Measurements from ENCODE around the gene SUFU. TPM values are rescaled to one million over a fixed set of nuclear protein-coding genes. Genes with fewer than 3 reads are reported as not detected.

The SUFU gene
- total RNA-seq, 2 experiments from 2014 or later: 9.8 to 12.9 TPM

- ATAC-seq (no peak), DNase-seq (no peak)
- CTCF ChIA-PET: interaction anchor here (1.4 to 2.5 kb wide), 3 partner anchors 11 to 32 kb away, joined by 3 to 12 read pairs (median 5); no protein-coding TSS in a partner anchor
- Mint-ChIP-seq H3K27me3 (no peaks in the 10 kb centered on the region), H3K36me3 (no peaks in the 10 kb centered on the region), H3K9me3 (ENCODE audit: low read depth) (no peaks in the 10 kb centered on the region), H3K4me1 (peaks cover 19% of the 10 kb centered on the region), H3K4me3 (no peak overlapping the region), H3K27ac (peak overlapping the region; percentile 54)
Measured at GRCh38 chr10:102616066-102616770, 112.4 kb downstream of the SUFU start.

GRCh38 chr10:102617041-102617440, 113.3 kb downstream of the SUFU start:
- Mint-ChIP-seq H3K4me1 (peaks cover 19% of the 10 kb centered on the region), H3K27me3 (no peaks in the 10 kb centered on the region), H3K9me3 (ENCODE audit: low read depth) (no peaks in the 10 kb centered on the region), H3K4me3 (no peak overlapping the region), H3K36me3 (no peaks in the 10 kb centered on the region), H3K27ac (no peak overlapping the region)
- CTCF ChIA-PET: interaction anchor here (1.4 to 1.5 kb wide), 2 partner anchors 12 to 33 kb away, joined by 3 to 5 read pairs; no protein-coding TSS in a partner anchor
- ATAC-seq: no peak
- no peak for DNase-seq

- ATAC-seq (no peak), DNase-seq (no peak)
- Mint-ChIP-seq H3K4me1 (peaks cover 13% of the 10 kb centered on the region), H3K36me3 (no peaks in the 10 kb centered on the region), H3K27me3 (no peaks in the 10 kb centered on the region), H3K4me3 (no peak overlapping the region), H3K9me3 (ENCODE audit: low read depth) (no peaks in the 10 kb centered on the region), H3K27ac (no peak overlapping the region)
- CTCF ChIA-PET: no interaction called here
Measured at GRCh38 chr10:102617816-102618215, 114.0 kb downstream of the SUFU start.

- Mint-ChIP-seq H3K27me3 (no peaks in the 10 kb centered on the region), H3K4me3 (no peak overlapping the region), H3K27ac (no peak overlapping the region), H3K36me3 (no peaks in the 10 kb centered on the region), H3K9me3 (ENCODE audit: low read depth) (no peaks in the 10 kb centered on the region), H3K4me1 (peaks cover 9% of the 10 kb centered on the region)
- DNase-seq: no peak
- CTCF ChIA-PET: interaction anchor here (1.4 kb wide), 1 partner anchor 36 kb away, joined by 3 read pairs; no protein-coding TSS in a partner anchor
- no peak for ATAC-seq
Measured at GRCh38 chr10:102619281-102619981, 115.7 kb downstream of the SUFU start.

- ATAC-seq (no peak), DNase-seq (no peak)
- H3K36me3 Mint-ChIP-seq: no peaks in the 10 kb centered on the region
- no peaks in the 10 kb centered on the region for H3K27me3 Mint-ChIP-seq
- no peak overlapping the region for H3K4me3 Mint-ChIP-seq
- H3K27ac Mint-ChIP-seq: no peak overlapping the region
- CTCF ChIA-PET: no interaction called here
- H3K4me1 Mint-ChIP-seq: peaks cover 9% of the 10 kb centered on the region
- no peaks in the 10 kb centered on the region for H3K9me3 Mint-ChIP-seq (ENCODE audit: low read depth)
Measured at GRCh38 chr10:102620138-102620590, 116.4 kb downstream of the SUFU start.

GRCh38 chr10:102620591-102621442, 117.0 kb downstream of the SUFU start:
- no peak overlapping the region for H3K27ac Mint-ChIP-seq
- no peaks in the 10 kb centered on the region for H3K9me3 Mint-ChIP-seq (ENCODE audit: low read depth)
- CTCF ChIA-PET: no interaction called here
- no peak for ATAC-seq
- H3K4me1 Mint-ChIP-seq: peaks cover 9% of the 10 kb centered on the region
- no peaks in the 10 kb centered on the region for H3K27me3 Mint-ChIP-seq
- DNase-seq: no peak
- no peak overlapping the region for H3K4me3 Mint-ChIP-seq
- no peaks in the 10 kb centered on the region for H3K36me3 Mint-ChIP-seq

GRCh38 chr10:102621443-102622325, 117.9 kb downstream of the SUFU start:
- DNase-seq (no peak), ATAC-seq (no peak)
- no peaks in the 10 kb centered on the region for H3K27me3 Mint-ChIP-seq
- CTCF ChIA-PET: interaction anchor here (1.3 kb wide), 1 partner anchor 38 kb away, joined by 4 read pairs; no protein-coding TSS in a partner anchor
- H3K4me1 Mint-ChIP-seq: peaks cover 4% of the 10 kb centered on the region
- H3K36me3 Mint-ChIP-seq: no peaks in the 10 kb centered on the region
- H3K27ac Mint-ChIP-seq: no peak overlapping the region
- H3K9me3 Mint-ChIP-seq (ENCODE audit: low read depth): no peaks in the 10 kb centered on the region
- no peak overlapping the region for H3K4me3 Mint-ChIP-seq

- ATAC-seq: no peak
- CTCF ChIA-PET: interaction anchor here (1.4 kb wide), 1 partner anchor 8 kb away, joined by 3 read pairs; no protein-coding TSS in a partner anchor
Measured at GRCh38 chr10:102624094-102624493, 120.3 kb downstream of the SUFU start.

GRCh38 chr10:102624751-102625645, 121.2 kb downstream of the SUFU start:
- Mint-ChIP-seq H3K9me3 (ENCODE audit: low read depth) (no peaks in the 10 kb centered on the region), H3K4me3 (no peak overlapping the region), H3K4me1 (peaks cover 2% of the 10 kb centered on the region), H3K27ac (no peak overlapping the region), H3K27me3 (no peaks in the 10 kb centered on the region), H3K36me3 (no peaks in the 10 kb centered on the region)
- CTCF ChIA-PET: interaction anchor here (1.4 kb wide), 1 partner anchor 8 kb away, joined by 3 read pairs; no protein-coding TSS in a partner anchor
- no peak for ATAC-seq
- DNase-seq: no peak

More at GRCh38 chr10:102624094-102624493, 120.3 kb downstream of the SUFU start:
- H3K36me3 Mint-ChIP-seq: no peaks in the 10 kb centered on the region
- no peak overlapping the region for H3K4me3 Mint-ChIP-seq
- no peak overlapping the region for H3K27ac Mint-ChIP-seq
- H3K4me1 Mint-ChIP-seq: peaks cover 2% of the 10 kb centered on the region
- H3K27me3 Mint-ChIP-seq: no peaks in the 10 kb centered on the region
- DNase-seq: no peak
- H3K9me3 Mint-ChIP-seq (ENCODE audit: low read depth): no peaks in the 10 kb centered on the region

GRCh38 chr10:102626026-102626685, 122.4 kb downstream of the SUFU start:
- CTCF ChIA-PET: interaction anchor here (2.2 to 2.3 kb wide), 2 partner anchors 11 to 30 kb away, joined by 7 to 12 read pairs; no protein-coding TSS in a partner anchor
- DNase-seq (no peak), ATAC-seq (no peak)
- no peaks in the 10 kb centered on the region for H3K27me3 Mint-ChIP-seq
- H3K36me3 Mint-ChIP-seq: no peaks in the 10 kb centered on the region
- H3K4me3 Mint-ChIP-seq: no peak overlapping the region
- no peak overlapping the region for H3K27ac Mint-ChIP-seq
- H3K4me1 Mint-ChIP-seq: peaks cover 6% of the 10 kb centered on the region
- no peaks in the 10 kb centered on the region for H3K9me3 Mint-ChIP-seq (ENCODE audit: low read depth)

- ATAC-seq (no peak), DNase-seq (no peak)
- no peaks in the 10 kb centered on the region for H3K36me3 Mint-ChIP-seq
- no peaks in the 10 kb centered on the region for H3K27me3 Mint-ChIP-seq
- H3K4me3 Mint-ChIP-seq: no peak overlapping the region
- no peak overlapping the region for H3K27ac Mint-ChIP-seq
- H3K9me3 Mint-ChIP-seq (ENCODE audit: low read depth): no peaks in the 10 kb centered on the region
- H3K4me1 Mint-ChIP-seq: peaks cover 17% of the 10 kb centered on the region
- CTCF ChIA-PET: interaction anchor here (2.2 to 2.3 kb wide), 2 partner anchors 12 to 31 kb away, joined by 7 to 12 read pairs; no protein-coding TSS in a partner anchor
Measured at GRCh38 chr10:102627291-102627735, 123.5 kb downstream of the SUFU start.
